Loucy (cell line): ENCODE data around the gene DISC1.

ENCODE experiments used
- H2AFZ ChIP-seq: fragments of 200-600 bp; sonication (generic); 2 replicates; pipeline ENCODE4 v1.6.0; 2016; ENCODE audit warnings: antibody characterized with exemption, mild to moderate bottlenecking, low read length, moderate library complexity
- H3F3A ChIP-seq: fragments of 200-600 bp; 2 replicates; pipeline ENCODE4 v1.6.0; 2016; ENCODE audit warnings: antibody characterized with exemption, low read depth, mild to moderate bottlenecking
- H3K27me3 ChIP-seq: fragments of 200-600 bp; sonication (generic); 2 replicates; pipeline ENCODE4 v1.6.1; 2014; ENCODE audit warnings: low read length, mild to moderate bottlenecking; ENCODE audit not compliant: insufficient read depth, poor library complexity, severe bottlenecking
- H3K36me3 ChIP-seq: fragments of 200-600 bp; sonication (generic); 2 replicates; pipeline ENCODE4 v1.6.1; 2016; ENCODE audit warnings: low read length; ENCODE audit not compliant: insufficient read depth
- H3K4me1 ChIP-seq: fragments of 200-600 bp; sonication (generic); 2 replicates; pipeline ENCODE4 v1.5.1; 2014; ENCODE audit warnings: low read length, mild to moderate bottlenecking; ENCODE audit not compliant: insufficient read depth, poor library complexity, severe bottlenecking
- H3K4me2 ChIP-seq: fragments of 200-600 bp; sonication (generic); 2 replicates; pipeline ENCODE4 v1.6.0; 2014; ENCODE audit warnings: antibody characterized with exemption, low read length, low read depth, mild to moderate bottlenecking; ENCODE audit not compliant: poor library complexity, severe bottlenecking
- H3K4me3 ChIP-seq: fragments of 200-600 bp; sonication (generic); 2 replicates; pipeline ENCODE4 v1.5.1; 2014; ENCODE audit warnings: low read length, mild to moderate bottlenecking, mixed read lengths; ENCODE audit not compliant: poor library complexity, severe bottlenecking
- H3K79me2 ChIP-seq: fragments of 200-600 bp; sonication (generic); 2 replicates; pipeline ENCODE4 v1.6.1; 2014; ENCODE audit warnings: low read length; ENCODE audit not compliant: insufficient read depth
- H3K9ac ChIP-seq: fragments of 200-600 bp; sonication (generic); 2 replicates; pipeline ENCODE4 v1.6.0; 2014; ENCODE audit warnings: mild to moderate bottlenecking, low read depth, low read length, moderate library complexity; ENCODE audit not compliant: poor library complexity, severe bottlenecking
- H3K9me2 ChIP-seq: fragments of 200-600 bp; sonication (generic); replicated peaks from 2 replicates; pipeline ENCODE4 v1.6.1; 2016; ENCODE audit warnings: low read depth, low read length, mixed read lengths
- H3K9me3 ChIP-seq: fragments of 200-600 bp; sonication (generic); 2 replicates; pipeline ENCODE4 v1.6.1; 2014; ENCODE audit warnings: mild to moderate bottlenecking, antibody characterized with exemption, low read length, low read depth; ENCODE audit not compliant: insufficient read depth
- H4K20me1 ChIP-seq: fragments of 200-600 bp; sonication (generic); 2 replicates; pipeline ENCODE4 v1.6.0; 2014; ENCODE audit warnings: antibody characterized with exemption, low read length, mild to moderate bottlenecking; ENCODE audit not compliant: insufficient read depth, poor library complexity, severe bottlenecking
- CTCF ChIP-seq: fragments of 200-600 bp; sonication (generic); conservative IDR thresholded peaks from 2 replicates; pipeline ENCODE4 v1.5.1; 2014; ENCODE audit warnings: mild to moderate bottlenecking, antibody characterized with exemption, low read length
- EZH2phosphoT487 ChIP-seq: fragments of 200-600 bp; IDR thresholded peaks from 2 replicates; pipeline ENCODE4 v1.6.1; 2018; ENCODE audit warnings: antibody characterized with exemption, mild to moderate bottlenecking, moderate library complexity, borderline replicate concordance

Gene DISC1

GRCh38 chr1:231695439-231696255 is 69.1 kb downstream of the DISC1 start:
- peaks cover 45% of the 10 kb centered on the region; the same call in 1 of the 2 replicates for H3K36me3 ChIP-seq
- no peak overlapping the region for H3K4me2 ChIP-seq
- no peaks in the 10 kb centered on the region for H3F3A ChIP-seq
- no peak overlapping the region for H3K9ac ChIP-seq
- peaks cover 4% of the 10 kb centered on the region for H3K4me1 ChIP-seq
- no peak overlapping the region for H2AFZ ChIP-seq
- no peaks in the 10 kb centered on the region; the same call in 1 of the 2 replicates for H3K79me2 ChIP-seq
- H3K9me2 ChIP-seq, result no peaks in the 10 kb centered on the region
- TF ChIP-seq CTCF (no peak), EZH2phosphoT487 (no peak)
- H4K20me1 ChIP-seq, result no peaks in the 10 kb centered on the region
- H3K27me3 ChIP-seq, result no peaks in the 10 kb centered on the region
- H3K9me3 ChIP-seq, result no peaks in the 10 kb centered on the region
- H3K4me3 ChIP-seq, result no peak overlapping the region

GRCh38 chr1:231699784-231700183 is 73.2 kb downstream of the DISC1 start:
- Histone ChIP-seq H3F3A (no peaks in the 10 kb centered on the region), H2AFZ (no peak overlapping the region), H3K4me1 (peaks cover 3% of the 10 kb centered on the region), H3K9me3 (no peaks in the 10 kb centered on the region), H3K4me2 (no peak overlapping the region), H3K9ac (no peak overlapping the region), H3K36me3 (peaks cover 49% of the 10 kb centered on the region; the same call in 1 of the 2 replicates), H3K9me2 (no peaks in the 10 kb centered on the region), H3K79me2 (no peaks in the 10 kb centered on the region), H3K4me3 (no peak overlapping the region), H3K27me3 (no peaks in the 10 kb centered on the region), H4K20me1 (no peaks in the 10 kb centered on the region)
- no peak for TF ChIP-seq EZH2phosphoT487
- no peak for TF ChIP-seq CTCF

- Histone ChIP-seq H3K79me2 (no peaks in the 10 kb centered on the region), H3K9ac (no peak overlapping the region), H3K9me3 (no peaks in the 10 kb centered on the region), H3K4me2 (no peak overlapping the region), H3K4me3 (no peak overlapping the region), H4K20me1 (no peaks in the 10 kb centered on the region), H3K27me3 (no peaks in the 10 kb centered on the region), H2AFZ (no peak overlapping the region), H3K9me2 (no peaks in the 10 kb centered on the region), H3K4me1 (no peaks in the 10 kb centered on the region), H3F3A (no peaks in the 10 kb centered on the region), H3K36me3 (peaks cover 34% of the 10 kb centered on the region; the same call in 1 of the 2 replicates)
- no peak for TF ChIP-seq CTCF
- no peak for TF ChIP-seq EZH2phosphoT487
These were observed 74.7 kb downstream of the DISC1 start for GRCh38 chr1:231701306-231701705.
